Thymus (tissue), 11 donors: ENCODE measurements around the gene RTN4. TPM values are rescaled to one million over a fixed set of nuclear protein-coding genes. Genes with fewer than 3 reads are reported as not detected.
"Not testable (repeated sequence)": the region's sequence is repeated elsewhere in the genome, so short reads cannot be mapped to it uniquely, and the experiment has no call there.

Experiments
- DNase-seq, 9 donors: peaks; one replicate each; pipeline ENCODE4 v3.0.0-alpha.2; 2013; ENCODE audit warnings: low spot score in 9 of 9, low read depth in 6 of 9, missing footprints in 1 of 9
- H3K27ac ChIP-seq, 2 donors: one replicate each; pipeline ENCODE4 v1.5.1; 2013; ENCODE audit warnings: control low read depth in 1 of 2, low read depth in 1 of 2, low read length in 1 of 2, mild to moderate bottlenecking in 1 of 2, moderate library complexity in 1 of 2
- H3K27me3 ChIP-seq, 2 donors: one replicate each; pipeline ENCODE4 v1.5.1; 2013; ENCODE audit warnings: low read length in 1 of 2; ENCODE audit not compliant: control insufficient read depth in 2 of 2, insufficient read depth in 1 of 2
- H3K36me3 ChIP-seq, 2 donors: one replicate each; pipeline ENCODE4 v1.5.1; 2013; ENCODE audit warnings: low read length in 1 of 2, mild to moderate bottlenecking in 1 of 2, moderate library complexity in 1 of 2; ENCODE audit not compliant: control insufficient read depth in 2 of 2, insufficient read depth in 2 of 2
- H3K4me1 ChIP-seq, 2 donors: one replicate each; pipeline ENCODE4 v1.5.1; 2013; ENCODE audit warnings: low read length in 2 of 2; ENCODE audit not compliant: control insufficient read depth in 2 of 2, insufficient read depth in 2 of 2
- H3K4me3 ChIP-seq, 2 donors: one replicate each; pipeline ENCODE4 v1.5.1; 2013; ENCODE audit warnings: low read length in 2 of 2, control low read depth in 1 of 2, mild to moderate bottlenecking in 1 of 2
- H3K9me3 ChIP-seq, 2 donors: one replicate each; pipeline ENCODE4 v1.5.1; 2013; ENCODE audit warnings: low read length in 1 of 2, mild to moderate bottlenecking in 1 of 2; ENCODE audit not compliant: control insufficient read depth in 2 of 2, insufficient read depth in 1 of 2
- WGBS: extraction: QIAGEN DNeasy Blood & Tissue Kit; methylation state at CpG from one replicate; pipeline ENCODE4 v1.1.7; 2013; 5-methylcytosine and 5-hydroxymethylcytosine counted together
- polyA plus RNA-seq: library from polyadenylated mRNA; stranded (reverse); fragments of 200-250 nt; gene quantifications from one replicate; pipeline ENCODE4 v1.2.3, GENCODE V29; 2013
- total RNA-seq: library from RNA; stranded (reverse); fragments of 120-200 nt; gene quantifications from one replicate; pipeline ENCODE4 v1.2.4, GENCODE V29; 2013
- donor health status: healthy.

Gene RTN4
- total and polyA plus RNA-seq, 2 donors: 42.9 to 183 TPM

- no peak overlapping the region for H3K27ac ChIP-seq
- no peaks in the 10 kb centered on the region for H3K36me3 ChIP-seq
- DNase-seq: no peak
- peaks cover 0 to 8% of the 10 kb centered on the region in 2 donors for H3K9me3 ChIP-seq
- no peaks in the 10 kb centered on the region for H3K4me1 ChIP-seq
- no peak overlapping the region for H3K4me3 ChIP-seq
- H3K27me3 ChIP-seq: no peaks in the 10 kb centered on the region
- 96% methylated on average over 2 of the region's 2 CpGs for WGBS
Measured at GRCh38 chr2:55078956-55079355, 28.7 kb upstream of the RTN4 start.

GRCh38 chr2:55076721-55077120, 26.5 kb upstream of the RTN4 start:
- H3K27ac ChIP-seq: no peak overlapping the region
- H3K27me3 ChIP-seq: no peaks in the 10 kb centered on the region
- no peaks in the 10 kb centered on the region for H3K36me3 ChIP-seq
- no peak for DNase-seq
- no peak overlapping the region for H3K4me3 ChIP-seq
- 97% methylated on average over 9 of the region's 9 CpGs for WGBS
- peaks cover 0 to 8% of the 10 kb centered on the region in 2 donors for H3K9me3 ChIP-seq
- H3K4me1 ChIP-seq: no peaks in the 10 kb centered on the region

- not testable (repeated sequence) for H3K27ac ChIP-seq, H3K4me1 ChIP-seq, H3K27me3 ChIP-seq, H3K9me3 ChIP-seq, DNase-seq, H3K4me3 ChIP-seq, H3K36me3 ChIP-seq
- 98% methylated on average over 1 of the region's 1 CpG for WGBS
Measured at GRCh38 chr2:55076019-55076418, 25.8 kb upstream of the RTN4 start.

GRCh38 chr2:55073000-55073983, 23.0 kb upstream of the RTN4 start:
- Histone ChIP-seq H3K36me3 (no peaks in the 10 kb centered on the region), H3K4me1 (no peaks in the 10 kb centered on the region), H3K27ac (no peak overlapping the region), H3K27me3 (no peaks in the 10 kb centered on the region), H3K9me3 (peaks cover 0 to 2% of the 10 kb centered on the region in 2 donors), H3K4me3 (no peak overlapping the region)
- 95% methylated on average over 6 of the region's 6 CpGs for WGBS
- DNase-seq: no peak

- H3K4me3 ChIP-seq: no peak overlapping the region
- H3K27me3 ChIP-seq: no peaks in the 10 kb centered on the region
- DNase-seq: no peak
- H3K4me1 ChIP-seq: no peaks in the 10 kb centered on the region
- H3K27ac ChIP-seq: no peak overlapping the region
- no peaks in the 10 kb centered on the region for H3K36me3 ChIP-seq
- 87% methylated on average over 6 of the region's 6 CpGs for WGBS
- H3K9me3 ChIP-seq: no peaks in the 10 kb centered on the region
Measured at GRCh38 chr2:55063713-55064323, 13.6 kb upstream of the RTN4 start.

GRCh38 chr2:55063226-55063625, 13.0 kb upstream of the RTN4 start:
- Histone ChIP-seq H3K27me3 (no peaks in the 10 kb centered on the region), H3K36me3 (no peaks in the 10 kb centered on the region), H3K4me1 (no peaks in the 10 kb centered on the region), H3K27ac (no peak overlapping the region), H3K4me3 (no peak overlapping the region), H3K9me3 (no peaks in the 10 kb centered on the region)
- WGBS: 94% methylated on average over 6 of the region's 6 CpGs
- no peak for DNase-seq

- no peaks in the 10 kb centered on the region for H3K36me3 ChIP-seq
- H3K9me3 ChIP-seq: no peaks in the 10 kb centered on the region
- H3K27ac ChIP-seq: no peak overlapping the region
- 93% methylated on average over 1 of the region's 1 CpG for WGBS
- DNase-seq: no peak
- H3K4me3 ChIP-seq: no peak overlapping the region
- H3K27me3 ChIP-seq: no peaks in the 10 kb centered on the region
- H3K4me1 ChIP-seq: no peaks in the 10 kb centered on the region
Measured at GRCh38 chr2:55062754-55063153, 12.5 kb upstream of the RTN4 start.

- Histone ChIP-seq H3K4me3 (no peak overlapping the region), H3K4me1 (no peaks in the 10 kb centered on the region), H3K27me3 (no peaks in the 10 kb centered on the region), H3K36me3 (no peaks in the 10 kb centered on the region), H3K27ac (no peak overlapping the region), H3K9me3 (no peaks in the 10 kb centered on the region)
- 98% methylated on average over 25 of the region's 25 CpGs for WGBS
- no peak for DNase-seq
Measured at GRCh38 chr2:55061523-55062344, 11.5 kb upstream of the RTN4 start.

- Histone ChIP-seq H3K4me3 (no peak overlapping the region), H3K4me1 (no peaks in the 10 kb centered on the region), H3K27me3 (no peaks in the 10 kb centered on the region), H3K36me3 (no peaks in the 10 kb centered on the region), H3K9me3 (no peaks in the 10 kb centered on the region), H3K27ac (no peak overlapping the region)
- no peak for DNase-seq
- WGBS: 98% methylated on average over 4 of the region's 4 CpGs
Measured at GRCh38 chr2:55059793-55060192, 9.5 kb upstream of the RTN4 start.
